Measurements from ENCODE around the gene EXOSC7.
"Not testable (repeated sequence)": the region's sequence is repeated elsewhere in the genome, so short reads cannot be mapped to it uniquely, and the experiment has no call there.

Gene EXOSC7

DNA sequence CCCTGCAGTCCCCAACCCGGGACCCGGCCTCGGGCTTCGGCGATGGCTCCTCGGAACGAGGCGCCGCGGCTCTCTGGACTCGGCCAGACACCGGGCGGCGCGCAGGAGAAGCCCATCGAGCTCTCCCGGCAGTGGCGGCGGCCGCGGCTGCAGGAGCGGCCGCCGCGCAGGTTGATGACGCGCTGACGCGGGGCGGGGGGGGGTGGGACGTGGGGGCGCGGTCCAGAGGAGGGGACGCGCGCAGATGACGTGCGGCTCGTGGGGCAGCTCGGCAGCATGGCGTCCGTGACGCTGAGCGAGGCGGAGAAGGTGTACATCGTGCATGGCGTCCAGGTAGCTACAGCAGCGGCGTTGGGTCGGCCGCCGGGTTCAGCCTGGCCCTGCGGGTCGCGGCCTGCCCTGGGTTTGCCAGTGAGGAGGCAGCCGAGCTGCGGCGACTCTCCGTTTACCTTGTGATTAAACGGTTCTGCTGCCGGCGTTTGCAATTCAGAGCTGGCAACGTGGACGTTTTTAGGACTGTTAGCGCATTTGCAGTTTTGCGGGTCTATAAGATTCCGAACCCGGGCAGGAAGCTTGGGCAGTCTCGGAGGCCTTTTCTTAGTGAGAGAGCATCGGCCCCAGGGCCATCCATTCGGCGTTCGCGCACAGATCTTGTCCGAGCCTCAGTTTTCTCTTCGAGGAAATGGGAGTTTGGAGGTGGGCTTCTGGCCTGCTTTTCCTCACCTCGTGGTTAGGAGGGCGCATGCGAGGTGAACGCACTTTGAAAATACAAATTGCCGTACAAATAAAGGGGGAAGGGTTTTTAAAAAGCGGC is at the start of gene EXOSC7, which contains the start of gene ZDHHC3:
Gene EXOSC7, plus strand, starts transcription at position 243 of the 814 bp plus-strand sequence. Its CDS starts 34 bp downstream, at position 277.
Gene ZDHHC3, minus strand, starts transcription at position 173 of the 814 bp plus-strand sequence. CDS start 16,738 bp downstream, outside the sequence.
- peak; percentile 87 for DNase-seq

DNA sequence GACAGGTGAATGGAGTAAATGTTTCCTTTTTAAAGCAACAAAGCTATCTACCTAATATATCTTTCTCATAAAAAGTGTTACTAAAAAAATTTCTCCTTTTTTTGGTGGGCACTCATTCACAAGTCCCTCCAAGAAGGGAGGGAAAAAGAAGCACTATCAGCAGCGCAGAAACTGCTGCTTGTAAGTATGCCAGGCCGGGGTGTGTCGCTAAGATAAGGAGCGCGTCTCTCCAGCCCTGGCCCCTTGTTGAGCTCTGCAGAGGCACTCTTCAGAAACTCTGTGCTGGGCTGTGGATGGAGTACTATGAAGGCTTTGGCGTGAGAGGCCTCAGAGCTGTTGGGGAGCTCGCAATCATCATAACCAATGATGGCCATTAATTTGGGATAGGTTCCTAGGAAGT is 49.1 kb upstream of the EXOSC7 start:
- DNase-seq, result no peak

DNA sequence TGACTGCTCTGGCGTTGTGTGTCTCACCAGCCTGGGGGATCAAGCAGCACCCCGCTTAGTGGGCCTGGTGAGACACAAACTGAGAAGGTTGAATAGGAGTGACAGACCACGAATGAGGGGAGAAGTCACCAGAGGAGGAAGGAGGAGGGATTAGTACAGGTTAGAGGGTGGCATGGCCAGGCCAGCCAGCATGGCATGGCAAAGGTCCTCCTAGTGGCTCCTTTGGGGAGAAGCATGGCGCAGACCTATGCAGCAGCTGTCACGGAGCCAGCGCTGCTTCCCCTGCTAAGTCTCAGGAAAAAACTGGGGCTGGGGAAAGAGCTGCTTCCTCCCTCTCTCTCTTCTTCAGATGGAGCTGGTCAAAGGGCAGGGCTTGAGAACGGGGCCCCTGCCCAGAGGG is 48.7 kb upstream of the EXOSC7 start:
- DNase-seq, result no peak

DNA sequence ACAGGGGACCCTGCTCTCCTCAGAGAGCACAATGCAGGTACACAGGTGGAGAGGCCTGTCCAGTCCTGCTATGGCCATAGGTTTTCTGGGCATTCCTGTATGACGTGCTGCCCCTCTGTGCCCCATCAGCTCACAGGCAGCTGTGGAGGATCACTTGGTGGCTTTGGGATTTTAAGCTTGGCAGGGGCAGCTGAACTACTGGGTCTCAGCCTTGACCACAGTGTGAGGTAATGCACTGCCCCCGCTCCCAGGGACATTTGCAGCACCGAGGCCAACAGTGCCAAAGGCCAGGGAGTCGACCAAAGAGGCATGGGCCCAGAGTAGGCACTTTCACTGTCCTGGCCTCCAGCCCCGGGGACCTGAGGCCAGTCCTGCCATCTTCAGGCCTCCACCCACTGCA is 46.3 kb upstream of the EXOSC7 start:
- DNase-seq, result no peak

DNA sequence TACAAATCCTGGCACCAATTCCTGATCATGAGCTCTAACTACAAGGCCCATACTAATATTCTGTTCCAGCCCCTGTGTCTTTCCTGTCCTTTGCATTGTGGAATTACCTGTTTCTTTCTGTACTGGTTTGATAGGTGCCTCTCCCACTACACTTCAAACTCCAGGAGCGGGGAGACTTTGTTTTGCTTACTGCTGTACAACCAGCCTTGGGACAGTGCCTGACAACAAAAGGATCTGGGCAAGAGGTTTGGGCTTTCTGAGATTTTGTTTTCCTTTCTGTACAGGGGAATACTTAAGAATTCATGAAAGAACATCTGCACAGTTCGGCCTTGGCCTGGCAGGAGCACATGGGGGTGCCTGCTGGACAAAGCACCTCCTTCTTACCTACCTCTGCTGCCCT is 45.1 kb upstream of the EXOSC7 start:
- DNase-seq, result no peak

DNA sequence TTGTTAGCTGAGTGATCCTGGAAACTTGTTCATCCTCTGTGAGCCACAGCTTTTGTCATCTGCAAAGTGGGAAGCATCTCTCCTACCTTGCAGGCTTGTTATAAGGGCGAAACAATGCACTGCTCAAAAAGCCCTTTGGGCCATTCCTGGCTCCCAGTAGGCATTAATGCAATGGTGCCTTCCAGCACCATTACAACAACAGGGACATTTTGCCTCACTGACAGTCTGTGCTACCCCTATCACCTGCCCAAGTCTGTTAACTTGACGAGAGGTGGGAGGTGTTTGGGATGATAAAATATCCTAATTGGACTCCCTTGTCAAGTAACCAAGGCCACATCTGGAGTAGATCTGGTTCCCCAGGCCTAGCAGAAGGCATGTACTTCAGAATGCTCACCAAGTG is 44.3 kb upstream of the EXOSC7 start:
- DNase-seq, result no peak

DNA sequence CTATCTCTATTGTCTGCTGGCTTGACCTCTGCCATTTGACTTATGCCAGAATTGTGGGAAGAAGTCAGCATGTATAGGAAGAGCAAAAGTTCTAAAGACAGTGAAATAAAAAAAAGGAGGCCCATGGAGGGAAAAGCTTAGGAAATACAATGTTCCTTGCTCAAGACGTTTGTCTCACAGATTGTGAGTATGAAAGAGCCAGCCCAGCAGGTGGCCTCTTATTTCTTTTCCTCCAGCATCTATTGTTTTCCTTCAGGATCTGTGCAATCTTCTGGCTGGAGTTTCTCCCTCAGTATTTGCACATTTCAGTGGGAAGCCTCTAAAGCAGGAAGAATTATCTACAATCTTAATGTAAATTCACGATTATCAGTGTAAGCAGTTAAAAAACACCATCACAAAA is 43.8 kb upstream of the EXOSC7 start:
- no peak for DNase-seq

DNA sequence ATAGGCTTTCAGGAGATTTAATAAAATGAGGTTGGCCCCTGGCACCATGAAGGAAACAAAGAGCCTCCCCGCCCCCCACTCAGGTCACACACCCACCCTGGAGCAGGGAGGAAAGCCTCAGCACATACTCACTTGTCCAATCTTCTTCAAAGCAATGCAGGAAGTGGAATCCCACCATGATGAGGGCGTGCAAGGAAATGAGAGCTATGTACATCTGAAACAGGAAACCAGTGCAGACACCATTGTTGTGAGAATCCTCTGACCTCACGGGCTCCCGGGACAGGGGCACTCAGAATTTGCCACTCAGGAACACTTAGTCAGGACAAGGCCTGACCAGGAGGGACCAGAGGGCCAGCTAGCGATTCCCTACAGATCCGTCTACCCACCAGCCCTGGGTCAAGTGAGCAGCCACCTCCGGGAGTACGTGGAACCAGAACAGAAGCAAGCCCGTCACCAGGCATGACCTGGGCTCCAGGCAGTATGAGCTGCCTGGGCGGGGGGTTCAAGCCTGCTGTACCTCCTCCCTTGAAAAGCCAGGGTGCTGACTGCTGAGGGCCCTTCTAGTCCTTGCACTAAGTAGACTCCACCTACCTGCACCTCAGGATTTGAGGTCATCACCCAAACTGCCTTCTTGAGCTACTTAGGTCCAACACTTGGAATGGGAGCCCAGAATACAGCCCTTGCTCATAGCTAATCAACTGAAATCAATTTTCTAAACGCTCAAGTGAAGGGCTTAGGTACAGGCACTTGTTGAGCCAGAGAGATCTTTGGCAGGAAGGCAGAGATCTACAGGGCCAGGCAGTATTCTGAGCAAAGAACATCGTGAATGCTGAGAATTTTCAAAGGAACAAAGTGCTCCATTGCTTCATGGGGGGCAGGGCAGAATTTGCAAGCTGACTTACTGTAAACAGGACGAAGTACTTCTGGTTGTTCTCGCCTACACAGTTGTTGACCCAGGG is 42.8 kb upstream of the EXOSC7 start:
- no peak for DNase-seq

DNA sequence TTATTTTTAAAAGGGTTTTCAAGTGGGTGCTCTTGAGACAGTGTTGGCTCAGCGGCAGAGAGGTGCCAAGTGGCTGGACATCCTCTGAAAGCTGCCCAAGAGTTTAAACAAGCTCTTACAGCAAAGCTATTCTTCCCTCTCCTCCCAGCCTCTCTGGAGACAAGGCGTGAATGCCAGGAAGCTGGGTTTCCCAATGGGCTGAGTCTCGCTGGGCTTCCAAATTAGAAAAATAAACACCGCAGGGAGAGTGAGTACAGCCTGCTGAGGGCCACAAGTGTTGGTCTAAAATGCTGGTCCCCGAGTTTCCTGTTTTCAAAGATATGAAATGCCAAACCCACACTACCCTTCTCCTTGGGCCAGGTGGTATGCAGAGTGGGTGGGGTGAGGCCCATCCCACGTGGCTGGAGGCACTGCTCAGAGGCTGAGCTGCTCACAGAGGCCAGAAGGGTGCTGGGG is 36.4 kb upstream of the EXOSC7 start:
- DNase-seq, result no peak

DNA sequence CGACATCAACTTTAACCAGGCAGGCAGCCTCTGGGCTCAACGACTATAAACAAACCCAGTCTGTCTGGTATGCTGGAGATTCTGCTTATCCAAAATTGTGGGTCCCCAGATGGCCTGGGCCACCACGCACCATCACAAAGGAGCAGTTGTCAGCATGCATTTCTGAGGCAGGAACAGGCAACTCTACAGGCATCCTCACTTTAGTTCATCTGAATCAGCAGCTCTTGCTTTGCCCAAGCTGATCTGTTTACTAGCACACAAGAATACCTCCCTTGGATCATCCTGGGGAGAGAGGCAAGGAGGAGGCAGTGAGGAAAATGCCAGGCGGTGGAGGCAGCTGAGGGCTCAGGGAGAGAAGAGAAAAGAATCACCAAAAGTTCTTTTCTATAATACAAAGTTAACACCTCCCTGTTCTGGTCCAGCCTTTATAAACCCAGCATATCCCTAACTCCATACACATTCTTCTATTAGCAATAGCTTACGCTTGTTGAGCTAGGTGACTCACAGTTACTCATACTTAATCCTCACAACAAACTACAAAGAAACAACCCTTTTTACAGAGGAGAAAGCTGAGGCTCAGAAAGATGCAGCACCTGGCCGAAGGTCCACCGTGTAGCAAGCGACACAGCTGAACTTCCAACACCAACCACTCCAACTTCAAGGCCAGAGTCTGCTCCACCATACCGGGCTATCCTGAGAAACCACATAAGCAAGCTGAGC is 33.7 kb upstream of the EXOSC7 start:
- peak; percentile 43 for DNase-seq

DNA sequence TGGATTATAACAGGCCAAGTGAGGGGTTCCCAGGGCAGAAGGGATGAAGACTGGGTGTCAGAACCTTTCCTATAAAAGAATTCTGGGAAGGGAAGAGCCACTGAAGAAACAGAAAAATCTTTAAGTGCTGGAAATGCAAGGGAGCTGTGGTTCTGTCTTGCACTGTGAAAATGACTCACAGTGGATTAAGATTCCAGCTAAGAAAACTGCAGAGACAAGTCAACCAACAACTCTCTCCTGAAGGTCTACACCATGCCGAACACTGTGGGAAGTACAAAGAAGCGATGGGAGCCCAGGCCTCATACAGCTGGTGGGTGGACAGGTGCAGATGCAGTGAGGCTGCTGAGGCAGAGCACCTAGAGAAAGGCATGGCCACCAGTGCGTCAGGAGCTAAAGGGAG is 27.8 kb upstream of the EXOSC7 start:
- DNase-seq, result no peak

DNA sequence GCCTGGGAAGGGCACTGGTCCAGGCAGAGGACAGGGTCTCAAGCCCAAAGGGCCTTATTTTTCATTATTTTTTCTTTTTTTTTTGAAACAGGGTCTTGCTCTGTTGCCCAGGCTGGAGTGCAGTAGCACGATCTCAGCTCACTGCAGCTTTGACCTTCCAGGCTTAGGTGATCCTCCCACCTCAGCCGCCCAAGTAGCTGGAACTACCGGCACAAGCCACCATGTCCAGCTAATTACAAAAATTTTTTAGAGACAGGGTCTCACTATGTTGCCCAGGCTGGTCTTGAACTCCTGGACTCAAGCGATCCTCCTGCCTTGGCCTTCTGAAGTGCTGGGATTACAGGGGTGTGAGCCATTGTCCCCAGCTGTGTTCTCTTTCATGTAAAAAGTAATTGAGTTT is 26.3 kb upstream of the EXOSC7 start:
- not testable (repeated sequence) for DNase-seq

DNA sequence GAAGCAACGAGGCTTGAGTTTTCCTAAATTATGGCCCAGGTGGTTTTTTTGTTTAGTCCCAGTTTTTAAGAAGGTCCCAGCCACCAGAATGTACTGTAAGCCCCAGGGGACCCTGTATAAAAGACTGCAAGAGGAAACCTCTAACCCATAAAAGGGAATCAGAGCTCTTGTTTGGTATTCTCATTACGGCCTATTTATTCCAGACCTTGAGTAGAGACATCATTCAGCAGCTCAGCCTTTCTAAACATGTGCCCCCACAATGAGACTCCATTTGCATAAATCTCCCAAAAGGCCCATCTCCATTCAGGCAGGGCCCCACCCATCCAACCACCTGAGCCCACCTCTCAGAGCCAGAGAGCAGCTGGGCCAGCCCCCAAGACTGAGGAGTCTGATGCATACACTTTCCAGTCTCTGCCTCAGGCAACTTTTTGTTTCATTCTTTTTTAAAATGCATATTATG is 25.7 kb upstream of the EXOSC7 start:
- DNase-seq, result no peak

DNA sequence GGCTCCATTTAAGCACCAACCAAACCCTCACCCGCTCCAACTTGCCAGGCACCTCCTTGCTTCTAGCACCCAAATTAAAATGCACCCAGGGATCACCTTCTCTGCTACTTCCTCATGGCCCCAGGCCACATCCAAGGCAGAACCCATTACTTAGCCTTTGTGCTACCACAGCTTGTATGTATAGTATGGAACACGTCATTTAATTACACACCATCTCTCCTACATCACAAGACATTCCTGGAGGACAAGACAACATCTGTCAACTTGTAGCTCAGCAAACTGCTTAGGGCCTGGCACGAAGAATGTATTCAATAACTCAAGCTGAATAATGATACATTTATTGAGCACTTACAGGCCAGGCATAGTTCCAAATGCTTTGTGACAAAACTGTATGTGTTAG is 23.4 kb upstream of the EXOSC7 start:
- no peak for DNase-seq

DNA sequence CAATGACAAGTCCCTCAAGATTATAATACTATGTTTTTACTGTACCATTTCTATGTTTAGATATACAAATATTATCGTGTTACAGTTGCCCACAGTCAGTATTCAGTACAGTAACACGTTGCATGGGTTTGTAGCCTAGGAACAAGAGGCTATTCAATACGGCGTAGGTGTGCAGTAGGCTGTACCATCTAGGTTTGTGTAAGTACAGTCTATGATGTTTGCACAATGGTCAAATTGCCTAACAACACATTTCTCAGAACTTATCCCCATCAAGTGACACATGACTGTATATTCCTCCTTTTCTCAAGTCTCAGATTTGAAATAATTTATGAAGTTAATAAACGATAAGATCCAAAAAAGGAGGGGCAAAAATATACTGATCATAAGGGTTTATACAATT is 21.7 kb upstream of the EXOSC7 start:
- no peak for DNase-seq

DNA sequence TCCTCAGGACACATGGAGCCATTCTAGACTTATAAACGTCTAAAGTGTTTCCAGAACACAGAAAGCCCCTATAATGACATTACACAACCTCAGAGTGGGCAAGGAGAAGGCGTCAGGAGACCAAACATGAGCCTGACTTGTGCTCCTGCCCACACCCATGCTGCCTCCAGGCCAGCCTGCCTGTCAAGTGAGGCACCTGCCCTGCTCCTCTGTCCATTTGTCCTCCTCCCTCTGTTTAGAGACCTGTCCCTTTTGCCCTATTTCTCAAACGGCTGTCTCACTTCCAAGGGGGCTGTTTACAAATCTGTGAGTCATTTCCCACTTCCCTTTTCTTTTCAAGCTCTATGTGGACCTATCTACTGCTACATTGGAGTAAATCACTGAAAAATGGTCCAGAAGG is 21.1 kb upstream of the EXOSC7 start:
- no peak for DNase-seq

DNA sequence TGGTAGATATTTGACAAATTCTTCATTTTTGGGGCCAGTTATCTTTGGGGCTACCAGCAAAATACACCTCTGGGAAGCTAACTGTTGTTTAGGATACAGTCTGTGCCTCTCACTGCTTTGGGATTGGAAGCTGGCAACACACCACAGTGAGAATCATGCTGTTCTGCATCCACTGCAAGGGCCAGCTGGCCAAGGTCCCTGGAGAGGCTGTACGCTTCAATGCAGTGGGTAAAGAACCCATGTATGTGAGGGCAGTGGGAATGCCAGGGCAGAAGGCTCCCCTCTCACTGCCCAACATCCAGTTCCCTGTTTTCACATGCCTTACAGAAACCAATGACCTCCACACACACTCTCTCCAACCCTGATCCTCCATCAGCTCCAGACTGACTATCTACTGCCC is 20.1 kb upstream of the EXOSC7 start:
- no peak for DNase-seq

DNA sequence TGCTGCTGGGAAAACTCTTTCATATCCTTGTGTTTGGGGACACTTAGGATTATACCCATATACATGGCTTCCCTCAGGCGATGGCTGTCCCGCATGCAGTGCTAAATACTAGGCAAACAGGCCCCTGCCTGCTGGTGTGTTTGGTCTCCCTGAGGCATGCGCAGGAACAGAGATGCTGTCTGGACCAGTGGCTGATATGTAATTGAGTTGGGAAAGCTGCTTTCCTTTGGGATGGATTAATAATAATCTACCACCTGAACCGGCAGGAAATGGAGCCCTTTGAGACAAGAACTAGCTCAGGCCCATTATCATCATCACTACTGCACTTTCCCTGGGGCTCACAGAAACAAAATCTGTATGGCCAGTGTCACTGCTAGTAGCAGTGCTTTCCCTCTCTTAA is 18.1 kb upstream of the EXOSC7 start:
- DNase-seq, result no peak

DNA sequence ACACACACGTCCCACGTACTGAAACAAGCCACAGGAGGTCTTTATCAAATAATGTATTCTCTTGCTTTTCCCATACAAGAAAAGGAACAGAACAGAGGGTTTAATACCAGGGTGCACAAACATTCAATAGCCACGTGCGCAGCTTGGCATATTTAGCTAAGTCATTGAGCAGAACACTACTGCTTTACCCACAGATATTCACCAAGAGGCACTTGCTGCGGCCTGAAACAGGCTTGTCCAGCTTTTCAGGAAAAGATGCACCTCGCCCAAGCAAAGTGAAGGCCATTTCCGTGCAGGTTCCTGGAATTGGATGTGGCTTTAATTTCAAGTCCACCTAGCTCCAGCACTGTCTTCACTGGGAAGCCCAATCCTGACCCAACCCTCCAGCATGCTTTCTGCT is 17.7 kb upstream of the EXOSC7 start:
- no peak for DNase-seq

DNA sequence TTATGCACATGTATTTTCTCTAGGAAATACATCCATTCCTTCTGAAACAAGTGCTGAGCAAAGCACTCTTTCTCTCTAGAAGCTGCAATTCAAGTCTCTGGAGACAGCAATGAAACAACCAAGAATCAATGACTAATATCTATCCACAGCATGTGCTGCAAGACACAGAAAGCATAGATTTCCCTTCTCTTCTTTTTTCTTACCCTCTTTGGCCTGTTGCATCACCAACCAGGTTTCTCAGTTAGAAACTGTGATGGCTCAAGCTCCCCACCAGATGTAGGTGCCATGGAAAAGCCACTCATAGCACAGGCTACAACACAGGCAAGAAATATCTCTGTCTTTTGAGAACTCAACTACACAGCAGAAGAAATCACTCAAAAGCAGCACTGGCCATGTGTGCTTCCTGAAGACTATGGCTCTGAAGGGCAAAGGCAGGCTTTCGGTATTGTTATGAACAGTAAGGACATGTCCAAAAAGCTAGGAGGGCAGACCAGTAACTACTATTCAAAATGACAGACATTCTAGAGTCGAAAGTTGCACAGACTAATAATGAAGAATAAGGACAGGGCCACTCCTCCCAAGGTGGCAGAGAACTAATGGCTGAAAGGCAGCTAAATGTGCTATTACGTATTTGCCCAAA is 15.5 kb upstream of the EXOSC7 start:
- peak; percentile 13 for DNase-seq

DNA sequence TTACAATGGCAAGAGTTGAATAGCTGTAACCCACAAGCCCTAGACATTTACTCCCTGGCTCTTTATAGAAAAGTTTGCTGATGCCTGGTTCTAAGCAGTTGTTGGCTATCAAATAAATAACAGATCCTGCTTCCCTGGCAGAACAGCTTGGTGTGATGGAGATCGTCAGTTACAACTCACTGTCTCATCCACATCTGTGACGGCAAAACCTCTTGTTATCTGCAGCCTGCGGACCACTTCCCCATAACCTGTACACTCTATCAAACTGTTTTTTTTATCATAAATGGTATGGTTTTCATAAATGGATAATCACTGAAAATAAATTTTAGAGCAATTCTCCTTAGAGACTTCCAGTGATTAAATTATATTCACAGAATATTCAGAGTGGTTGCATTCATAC is 14.2 kb upstream of the EXOSC7 start:
- DNase-seq, result no peak

DNA sequence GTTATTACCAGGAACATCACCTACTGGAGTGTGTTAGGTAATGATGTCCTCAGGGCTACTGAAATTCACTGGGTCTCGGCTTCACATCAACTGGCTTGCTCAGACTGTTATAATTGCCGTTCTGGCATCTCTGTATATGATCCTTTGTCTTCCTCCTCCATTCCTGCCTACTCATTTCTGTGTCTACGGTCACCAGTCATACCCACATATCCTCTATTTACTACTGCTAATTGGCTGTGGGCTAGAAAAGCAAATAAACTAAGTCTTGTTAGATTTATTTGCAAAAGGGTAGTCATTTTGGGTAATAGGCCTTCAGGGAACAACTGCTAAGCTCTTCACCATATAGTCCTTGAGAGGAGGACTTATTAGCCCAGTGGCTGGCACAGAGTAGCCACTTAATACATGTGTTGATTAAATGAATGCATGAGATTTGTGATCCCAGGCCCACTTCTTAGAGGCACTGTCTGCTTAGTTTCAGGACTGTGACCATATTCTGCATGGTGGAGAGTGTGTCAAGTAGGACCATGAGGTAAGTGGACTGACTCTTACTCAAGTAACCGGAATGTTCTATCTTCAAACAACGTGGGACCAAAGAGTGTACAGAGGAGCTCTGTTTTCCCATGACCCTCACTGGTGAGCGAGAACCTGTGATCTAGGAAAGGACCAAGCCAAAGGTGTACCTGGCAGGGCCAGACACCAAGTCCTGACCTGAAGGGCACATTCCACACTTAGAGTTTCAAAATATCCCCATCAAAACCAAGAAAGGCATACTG is 13.2 kb upstream of the EXOSC7 start:
- no peak for DNase-seq
